HG03135 (cell line): ENCODE results near the gene ALDH1B1.

Experiments used
- ATAC-seq: cut with Tn5 transposase; IDR thresholded peaks from one replicate; pipeline ENCODE4 v1.9.1; 2021; ENCODE audit warnings: mild to moderate bottlenecking, moderate library complexity; ENCODE audit not compliant: unreplicated experiment

ALDH1B1 gene

GRCh38 chr9:38392235-38393127 is at the start of gene ALDH1B1:
Gene ALDH1B1 (plus strand): TSS chr9:38392702. CDS start chr9:38395749, 3,047 bp downstream.
- peak; percentile 97 for ATAC-seq

- ATAC-seq = no peak
Observed at GRCh38 chr9:38343037-38343436, 49.5 kb upstream of the ALDH1B1 start.

GRCh38 chr9:38343552-38343951 is 49.0 kb upstream of the ALDH1B1 start:
- ATAC-seq = no peak

GRCh38 chr9:38344566-38345324 is 47.8 kb upstream of the ALDH1B1 start:
- no peak for ATAC-seq

GRCh38 chr9:38345851-38346755 is 46.4 kb upstream of the ALDH1B1 start:
- no peak for ATAC-seq

GRCh38 chr9:38346811-38347210 is 45.7 kb upstream of the ALDH1B1 start:
- ATAC-seq = no peak

- ATAC-seq = no peak
Observed at GRCh38 chr9:38347271-38347671, 45.2 kb upstream of the ALDH1B1 start.

GRCh38 chr9:38347946-38348345 is 44.6 kb upstream of the ALDH1B1 start:
- no peak for ATAC-seq

GRCh38 chr9:38350529-38350928 is 42.0 kb upstream of the ALDH1B1 start:
- no peak for ATAC-seq

- ATAC-seq = no peak
Observed at GRCh38 chr9:38352530-38353328, 39.8 kb upstream of the ALDH1B1 start.

GRCh38 chr9:38355115-38355514 is 37.4 kb upstream of the ALDH1B1 start:
- ATAC-seq = no peak

GRCh38 chr9:38355517-38356120 is 36.9 kb upstream of the ALDH1B1 start:
- ATAC-seq = no peak

- no peak for ATAC-seq
Observed at GRCh38 chr9:38356851-38357250, 35.7 kb upstream of the ALDH1B1 start.

- no peak for ATAC-seq
Observed at GRCh38 chr9:38357350-38358114, 35.0 kb upstream of the ALDH1B1 start.

GRCh38 chr9:38358390-38359296 is 33.9 kb upstream of the ALDH1B1 start:
- ATAC-seq = no peak

GRCh38 chr9:38359297-38359653 is 33.2 kb upstream of the ALDH1B1 start:
- ATAC-seq = no peak

- no peak for ATAC-seq
Observed at GRCh38 chr9:38359689-38360385, 32.7 kb upstream of the ALDH1B1 start.
